ENCODE results near the gene GPSM1.

The GPSM1 gene

GRCh38 chr9:136359774-136360718, 32.7 kb downstream of the GPSM1 start:
- no peaks in the 10 kb centered on the region for H3K36me3 ChIP-seq (ENCODE audit: insufficient read depth)
- no peak overlapping the region for H3K9ac ChIP-seq
- H3K79me2 ChIP-seq (ENCODE audit: insufficient read depth, low read depth), result no peaks in the 10 kb centered on the region
- H3K27ac ChIP-seq, result no peak overlapping the region
- H3K4me3 ChIP-seq (IDR thresholded peaks at IDR 0.05; ENCODE audit: insufficient read depth, low read depth, low read length), result no peak overlapping the region
- no peaks in the 10 kb centered on the region for H4K20me1 ChIP-seq (ENCODE audit: insufficient read depth)
- TF ChIP-seq CTCF (conservative IDR thresholded peaks at IDR 0.05; ENCODE audit: low read depth, low read length), result no peak
- no peak overlapping the region for H2AFZ ChIP-seq (ENCODE audit: low read depth)
- peaks cover 10% of the 10 kb centered on the region for H3K4me1 ChIP-seq (ENCODE audit: low read depth, poor library complexity, severe bottlenecking)
- H3K27me3 ChIP-seq (ENCODE audit: insufficient read depth, low read depth), result peaks cover 19% of the 10 kb centered on the region
- H3K4me2 ChIP-seq, result no peak overlapping the region

- H3K4me2 ChIP-seq, result no peak overlapping the region
- H3K9ac ChIP-seq, result no peak overlapping the region
- no peak overlapping the region for H2AFZ ChIP-seq (ENCODE audit: low read depth)
- no peak overlapping the region for H3K27ac ChIP-seq
- TF ChIP-seq CTCF (conservative IDR thresholded peaks at IDR 0.05; ENCODE audit: low read depth, low read length), result no peak
- no peaks in the 10 kb centered on the region for H4K20me1 ChIP-seq (ENCODE audit: insufficient read depth)
- no peak overlapping the region for H3K4me3 ChIP-seq (IDR thresholded peaks at IDR 0.05; ENCODE audit: insufficient read depth, low read depth, low read length)
- no peaks in the 10 kb centered on the region for H3K36me3 ChIP-seq (ENCODE audit: insufficient read depth)
- H3K4me1 ChIP-seq (ENCODE audit: low read depth, poor library complexity, severe bottlenecking), result peaks cover 10% of the 10 kb centered on the region
- H3K79me2 ChIP-seq (ENCODE audit: insufficient read depth, low read depth), result no peaks in the 10 kb centered on the region
- peaks cover 11% of the 10 kb centered on the region; the same call in 1 of the 2 replicates for H3K27me3 ChIP-seq (ENCODE audit: insufficient read depth, low read depth)
Measured at GRCh38 chr9:136361047-136361753, 33.9 kb downstream of the GPSM1 start.

- H2AFZ ChIP-seq (ENCODE audit: low read depth), result no peak overlapping the region
- H3K79me2 ChIP-seq (ENCODE audit: insufficient read depth, low read depth), result no peaks in the 10 kb centered on the region
- H3K4me3 ChIP-seq (IDR thresholded peaks at IDR 0.05; ENCODE audit: insufficient read depth, low read depth, low read length), result no peak overlapping the region
- no peak overlapping the region for H3K4me2 ChIP-seq
- H3K27me3 ChIP-seq (ENCODE audit: insufficient read depth, low read depth), result peaks cover 4% of the 10 kb centered on the region; the same call in 1 of the 2 replicates
- no peak for TF ChIP-seq CTCF (conservative IDR thresholded peaks at IDR 0.05; ENCODE audit: low read depth, low read length)
- H4K20me1 ChIP-seq (ENCODE audit: insufficient read depth), result no peaks in the 10 kb centered on the region
- H3K9ac ChIP-seq, result no peak overlapping the region
- no peaks in the 10 kb centered on the region for H3K36me3 ChIP-seq (ENCODE audit: insufficient read depth)
- H3K4me1 ChIP-seq (ENCODE audit: low read depth, poor library complexity, severe bottlenecking), result peaks cover 10% of the 10 kb centered on the region
- no peak overlapping the region for H3K27ac ChIP-seq
Measured at GRCh38 chr9:136361754-136362449, 34.6 kb downstream of the GPSM1 start.

GRCh38 chr9:136362450-136362784, 35.1 kb downstream of the GPSM1 start:
- Histone ChIP-seq H3K4me3 (IDR thresholded peaks at IDR 0.05; ENCODE audit: insufficient read depth, low read depth, low read length) (no peak overlapping the region), H3K36me3 (ENCODE audit: insufficient read depth) (no peaks in the 10 kb centered on the region), H3K4me2 (peak overlapping the region; percentile 24; the same call in 1 of the 2 replicates), H3K4me1 (ENCODE audit: low read depth, poor library complexity, severe bottlenecking) (peaks cover 10% of the 10 kb centered on the region), H2AFZ (ENCODE audit: low read depth) (no peak overlapping the region), H3K9ac (no peak overlapping the region), H3K79me2 (ENCODE audit: insufficient read depth, low read depth) (no peaks in the 10 kb centered on the region), H3K27ac (no peak overlapping the region), H4K20me1 (ENCODE audit: insufficient read depth) (no peaks in the 10 kb centered on the region), H3K27me3 (ENCODE audit: insufficient read depth, low read depth) (no peaks in the 10 kb centered on the region)
- no peak for TF ChIP-seq CTCF (conservative IDR thresholded peaks at IDR 0.05; ENCODE audit: low read depth, low read length)

All from KMS-11 (cell line).